GM12878 (cell line): ENCODE results near the gene FCAR. TPM values are rescaled to one million over a fixed set of nuclear protein-coding genes. Genes with fewer than 3 reads are reported as not detected.

ENCODE experiments used
- ATAC-seq: fragments of 200-7000 bp; cut with Tn5 transposase; 3 replicates; pipeline ENCODE4 v1.9.1; 2020; ENCODE audit warnings: mild to moderate bottlenecking, moderate library complexity
- BruUV-seq: library from RNA; stranded (reverse); fragments of 400-500 nt; replicated peaks from 2 replicates; lab custom pipeline; 2021; lab: Mats Ljungman, UMichigan
- CTCF ChIA-PET: fragments of 300-600 bp; sonication (Branson Sonifier 250); formaldehyde crosslinking; extraction: SDS; loops from one replicate; lab custom pipeline; 2021; ENCODE audit warnings: inconsistent platforms; lab: Yijun Ruan, JAX
- POLR2A ChIA-PET: fragments of 350-600 bp; formaldehyde crosslinking; extraction: SDS; loops from one replicate; lab custom pipeline; 2021; ENCODE audit warnings: inconsistent platforms; lab: Charles Lee
- RAD21 ChIA-PET: fragments of 300-600 bp; sonication (Branson Sonifier 250); formaldehyde crosslinking; loops from one replicate; lab custom pipeline; 2023; ENCODE audit warnings: antibody characterized with exemption; ENCODE audit not compliant: unreplicated experiment; lab: Charles Lee
- SMC1A ChIA-PET: fragments of 300-600 bp; sonication (Branson Sonifier 250); formaldehyde crosslinking; loops from one replicate; lab custom pipeline; 2023; ENCODE audit not compliant: unreplicated experiment, uncharacterized antibody; lab: Charles Lee
- DNase-seq: peaks from one replicate; pipeline ENCODE4 v3.0.0-alpha.2; 2011; ENCODE audit warnings: low read depth, low spot score
- FAIRE-seq: peaks from 3 replicates; lab custom pipeline; 2011; peaks lifted over from hg19 to GRCh38; lab: Jason Lieb, UNC
- H2AFZ ChIP-seq: 2 replicates; pipeline ENCODE4 v1.6.0; 2011; ENCODE audit warnings: low read depth, low read length, control low read depth; ENCODE audit not compliant: control insufficient read depth
- H3K27ac ChIP-seq: 2 replicates; pipeline ENCODE4 v1.5.1; 2011; ENCODE audit warnings: control low read depth; ENCODE audit not compliant: control insufficient read depth, insufficient read depth
- H3K27me3 ChIP-seq, 2 experiments: replicated peaks in 1 of 2; 2 replicates each; pipeline versions ENCODE4 v1.6.0 to v1.6.1; 2011; ENCODE audit warnings: low read length in 1 of 2; ENCODE audit not compliant: control insufficient read depth in 2 of 2, insufficient read depth in 2 of 2
- H3K36me3 ChIP-seq, 2 experiments: 2 replicates each; pipeline ENCODE4 v1.5.1; 2011; ENCODE audit warnings: low read length in 1 of 2; ENCODE audit not compliant: control insufficient read depth in 2 of 2, insufficient read depth in 2 of 2
- H3K4me1 ChIP-seq: 2 replicates; pipeline ENCODE4 v1.6.1; 2011; ENCODE audit warnings: mild to moderate bottlenecking, low read length, moderate library complexity, mixed read lengths; ENCODE audit not compliant: control insufficient read depth, insufficient read depth
- H3K4me2 ChIP-seq: 2 replicates; pipeline ENCODE4 v1.6.0; 2011; ENCODE audit warnings: control low read depth; ENCODE audit not compliant: control insufficient read depth, insufficient read depth
- H3K4me3 ChIP-seq: fragments of 200-600 bp; sonication (generic); 2 replicates; pipeline ENCODE4 v1.5.1; 2016
- H3K79me2 ChIP-seq: 2 replicates; pipeline ENCODE4 v1.6.0; 2011; ENCODE audit warnings: low read length; ENCODE audit not compliant: control insufficient read depth, insufficient read depth
- H3K9ac ChIP-seq: 2 replicates; pipeline ENCODE4 v1.8.0; 2011; ENCODE audit warnings: low read length, control low read depth, mixed read lengths; ENCODE audit not compliant: control insufficient read depth, insufficient read depth
- H3K9me3 ChIP-seq: replicated peaks from 3 replicates; pipeline ENCODE4 v1.5.1; 2011; ENCODE audit warnings: mild to moderate bottlenecking, low read length; ENCODE audit not compliant: control insufficient read depth, insufficient read depth
- H4K20me1 ChIP-seq: 2 replicates; pipeline ENCODE4 v1.6.0; 2011; ENCODE audit not compliant: control insufficient read depth, insufficient read depth
- FOXM1 ChIP-seq: IDR thresholded peaks from 2 replicates; pipeline ENCODE4 v1.6.1; 2012; ENCODE audit warnings: low read depth, mild to moderate bottlenecking, inconsistent platforms, low read length, moderate library complexity
- KDM1A ChIP-seq: fragments of 200-600 bp; sonication (generic); IDR thresholded peaks from 2 replicates; pipeline ENCODE4 v1.6.1; 2016; ENCODE audit warnings: borderline replicate concordance
- NR2F1 ChIP-seq: fragments of 450-650 bp; conservative IDR thresholded peaks from 2 replicates; pipeline ENCODE4 v1.6.1; 2017; ENCODE audit warnings: mild to moderate bottlenecking
- SPI1 ChIP-seq: IDR thresholded peaks from 2 replicates; pipeline ENCODE4 v1.6.1; 2011; ENCODE audit warnings: low read depth, mild to moderate bottlenecking, low read length, moderate library complexity, borderline replicate concordance; ENCODE audit not compliant: insufficient read depth
- WGBS: methylation state at CpG from one replicate; pipeline ENCODE4 v1.1.6; 2016; ENCODE audit warnings: low lambda C conversion rate; ENCODE audit not compliant: insufficient replicate concordance, insufficient coverage; ENCODE audit errors: missing lambda C conversion rate; 5-methylcytosine and 5-hydroxymethylcytosine counted together
- in situ Hi-C: fragments of 300-500 bp; cut with MboI; formaldehyde crosslinking; loops from 9 replicates; pipeline ENCODE4 v1.14.3; 2018; ENCODE audit warnings: mixed read lengths
- intact Hi-C: fragments of 100-400 bp; cut with micrococcal nuclease; formaldehyde crosslinking; loops from one replicate; pipeline ENCODE4 v1.14.2; 2022; ENCODE audit not compliant: unreplicated experiment
- polyA plus RNA-seq, 11 experiments: library from polyadenylated mRNA; depleted of rRNA in 4 of 11; unstranded in 6 of 11; stranded (reverse) in 5 of 11; fragments of >200 nt; fragmentation: Nextera tagmentation in 4 of 11; fragmentation: Illumina TruSeq in 1 of 11; extraction: Ambion mirVana in 4 of 11; extraction: Trizol in 1 of 11; gene quantifications; 1 replicate in 1 of 11; 2 replicates in 10 of 11; pipeline versions ENCODE4 v1.2.1 to v1.2.3, GENCODE V29; 2011 to 2016; ENCODE audit warnings: inconsistent platforms in 2 of 11, missing spikeins in 2 of 11, low read depth in 1 of 11
- total RNA-seq, 4 experiments: library from RNA; depleted of rRNA in 3 of 4; stranded (reverse); fragments of >200 nt in 3 of 4; fragmentation: Illumina TruSeq in 1 of 4; extraction: Trizol in 1 of 4; gene quantifications; 2 replicates each; pipeline versions ENCODE4 v1.2.1 to v1.2.3, GENCODE V29; 2013 to 2021
- TF ChIP-seq, protein P1 (sequence below): IDR thresholded peaks from 2 replicates; pipeline ENCODE4 v1.6.1; 2011; ENCODE audit warnings: mild to moderate bottlenecking, low read depth, low read length, moderate library complexity; ENCODE audit not compliant: insufficient replicate concordance

FCAR gene
- total and polyA plus RNA-seq, 10 of the 15 experiments (the other 5 are each of a cell fraction or from before 2014, with no cell fraction given): 0.49 TPM; not detected in 9

GRCh38 chr19:54875506-54875905 lies 1.5 kb downstream of the FCAR start:
- H3K9ac ChIP-seq: no peak overlapping the region
- H4K20me1 ChIP-seq: no peaks in the 10 kb centered on the region
- H3K27ac ChIP-seq: no peak overlapping the region
- FAIRE-seq (no peak), ATAC-seq (no peak), DNase-seq (no peak)
- H3K36me3 ChIP-seq: no peaks in the 10 kb centered on the region
- ChIA-PET SMC1A (interaction anchor here (0.7 kb wide), 1 partner anchor 94 kb away, joined by 3 read pairs; no protein-coding TSS in a partner anchor), CTCF (no interaction called here), RAD21 (no interaction called here), POLR2A (no interaction called here)
- no peak overlapping the region for H2AFZ ChIP-seq
- WGBS: 0% methylated on average over 2 of the region's 2 CpGs
- intact Hi-C loops: no loop called here
- no peak overlapping the region for H3K4me3 ChIP-seq
- no TSS peak for BruUV-seq
- H3K27me3 ChIP-seq: no peaks in the 10 kb centered on the region; a peak in 1 of 4 replicates
- no peaks in the 10 kb centered on the region for H3K79me2 ChIP-seq
- no peak overlapping the region for H3K4me2 ChIP-seq
- no peaks in the 10 kb centered on the region; the same call in 2 of the 3 replicates for H3K9me3 ChIP-seq
- H3K4me1 ChIP-seq: no peaks in the 10 kb centered on the region
- peak; percentile 36; the same call in 1 of the 2 replicates for TF ChIP-seq SPI1
- TF ChIP-seq NR2F1: no peak
- TF ChIP-seq, all 136 proteins: peak for 1
- in situ Hi-C loops: no loop called here

GRCh38 chr19:54877471-54877870 lies 3.4 kb downstream of the FCAR start:
- in situ Hi-C loops: no loop called here
- CTCF ChIA-PET: interaction anchor here (0.9 kb wide), 1 partner anchor 81 kb away, joined by 3 read pairs; no protein-coding TSS in a partner anchor

More at GRCh38 chr19:54877471-54877870, 3.4 kb downstream of the FCAR start:
- TF ChIP-seq FOXM1: no peak
- no peak for TF ChIP-seq KDM1A
- TF ChIP-seq, protein P1, sequence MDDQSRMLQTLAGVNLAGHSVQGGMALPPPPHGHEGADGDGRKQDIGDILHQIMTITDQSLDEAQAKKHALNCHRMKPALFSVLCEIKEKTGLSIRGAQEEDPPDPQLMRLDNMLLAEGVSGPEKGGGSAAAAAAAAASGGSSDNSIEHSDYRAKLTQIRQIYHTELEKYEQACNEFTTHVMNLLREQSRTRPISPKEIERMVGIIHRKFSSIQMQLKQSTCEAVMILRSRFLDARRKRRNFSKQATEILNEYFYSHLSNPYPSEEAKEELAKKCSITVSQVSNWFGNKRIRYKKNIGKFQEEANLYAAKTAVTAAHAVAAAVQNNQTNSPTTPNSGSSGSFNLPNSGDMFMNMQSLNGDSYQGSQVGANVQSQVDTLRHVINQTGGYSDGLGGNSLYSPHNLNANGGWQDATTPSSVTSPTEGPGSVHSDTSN: no peak
- TF ChIP-seq, all 136 proteins: peak for 0
- no peaks in the 10 kb centered on the region for H3K79me2 ChIP-seq
- no peak overlapping the region for H3K4me2 ChIP-seq
- H3K36me3 ChIP-seq: no peaks in the 10 kb centered on the region
- ATAC-seq (no peak), DNase-seq (no peak), FAIRE-seq (no peak)
- ChIA-PET RAD21 (no interaction called here), SMC1A (no interaction called here), POLR2A (no interaction called here)
- no peak overlapping the region for H3K4me3 ChIP-seq
- H4K20me1 ChIP-seq: no peaks in the 10 kb centered on the region
- H3K4me1 ChIP-seq: no peaks in the 10 kb centered on the region
- no peak overlapping the region for H3K9ac ChIP-seq
- H3K27me3 ChIP-seq: no peaks in the 10 kb centered on the region; a peak in 1 of 4 replicates
- no TSS peak for BruUV-seq
- no peaks in the 10 kb centered on the region for H3K9me3 ChIP-seq
- WGBS: 10% methylated on average over 3 of the region's 3 CpGs
- H2AFZ ChIP-seq: no peak overlapping the region
- intact Hi-C loops: no loop called here
- no peak overlapping the region for H3K27ac ChIP-seq
